HG03432 (cell line): ENCODE results near the gene RLN2.
"Not testable (repeated sequence)": the region's sequence is repeated elsewhere in the genome, so short reads cannot be mapped to it uniquely, and the experiment has no call there.

Experiments
- ATAC-seq: cut with Tn5 transposase; IDR thresholded peaks from one replicate; pipeline ENCODE4 v1.9.1; 2021; ENCODE audit warnings: mild to moderate bottlenecking, moderate library complexity; ENCODE audit not compliant: unreplicated experiment

RLN2 gene, protein sequence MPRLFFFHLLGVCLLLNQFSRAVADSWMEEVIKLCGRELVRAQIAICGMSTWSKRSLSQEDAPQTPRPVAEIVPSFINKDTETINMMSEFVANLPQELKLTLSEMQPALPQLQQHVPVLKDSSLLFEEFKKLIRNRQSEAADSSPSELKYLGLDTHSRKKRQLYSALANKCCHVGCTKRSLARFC

GRCh38 chr9:5303840-5304795 is at the start of gene RLN2:
Gene RLN2 (minus strand): TSS chr9:5304716. CDS start chr9:5304580, 136 bp downstream.
- peak; percentile 100 for ATAC-seq

GRCh38 chr9:5354184-5354583 is 49.7 kb upstream of the RLN2 start:
- no peak for ATAC-seq

DNA sequence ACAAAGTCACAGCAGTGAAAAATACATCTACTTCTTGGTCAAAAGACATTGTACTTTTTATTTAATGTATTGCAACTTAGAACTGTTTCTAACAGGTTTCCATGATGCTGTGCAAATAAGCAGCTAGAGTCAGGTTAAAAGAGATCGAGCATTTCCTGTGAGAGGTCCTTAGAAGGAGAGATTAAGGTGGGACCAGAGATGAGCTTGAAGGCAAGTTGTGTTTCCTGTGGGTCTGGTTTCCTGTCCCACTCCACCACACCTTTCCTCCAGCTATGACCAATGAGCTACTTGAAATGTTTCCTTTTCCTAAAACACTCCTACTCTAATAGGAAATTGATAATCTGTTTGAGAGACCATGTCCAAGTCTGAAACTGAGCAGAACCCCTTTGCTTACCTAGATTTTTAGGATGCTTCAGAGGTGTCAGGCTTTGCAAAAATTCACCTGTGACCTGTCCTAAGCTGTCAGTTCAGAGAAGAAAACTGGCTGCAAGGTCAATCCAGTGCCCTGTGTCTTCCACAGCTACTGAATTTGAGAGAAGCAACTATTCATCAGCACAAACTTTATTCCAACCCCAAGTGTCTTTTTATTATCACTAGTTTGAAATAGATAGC is 48.2 kb upstream of the RLN2 start:
- no peak for ATAC-seq

DNA sequence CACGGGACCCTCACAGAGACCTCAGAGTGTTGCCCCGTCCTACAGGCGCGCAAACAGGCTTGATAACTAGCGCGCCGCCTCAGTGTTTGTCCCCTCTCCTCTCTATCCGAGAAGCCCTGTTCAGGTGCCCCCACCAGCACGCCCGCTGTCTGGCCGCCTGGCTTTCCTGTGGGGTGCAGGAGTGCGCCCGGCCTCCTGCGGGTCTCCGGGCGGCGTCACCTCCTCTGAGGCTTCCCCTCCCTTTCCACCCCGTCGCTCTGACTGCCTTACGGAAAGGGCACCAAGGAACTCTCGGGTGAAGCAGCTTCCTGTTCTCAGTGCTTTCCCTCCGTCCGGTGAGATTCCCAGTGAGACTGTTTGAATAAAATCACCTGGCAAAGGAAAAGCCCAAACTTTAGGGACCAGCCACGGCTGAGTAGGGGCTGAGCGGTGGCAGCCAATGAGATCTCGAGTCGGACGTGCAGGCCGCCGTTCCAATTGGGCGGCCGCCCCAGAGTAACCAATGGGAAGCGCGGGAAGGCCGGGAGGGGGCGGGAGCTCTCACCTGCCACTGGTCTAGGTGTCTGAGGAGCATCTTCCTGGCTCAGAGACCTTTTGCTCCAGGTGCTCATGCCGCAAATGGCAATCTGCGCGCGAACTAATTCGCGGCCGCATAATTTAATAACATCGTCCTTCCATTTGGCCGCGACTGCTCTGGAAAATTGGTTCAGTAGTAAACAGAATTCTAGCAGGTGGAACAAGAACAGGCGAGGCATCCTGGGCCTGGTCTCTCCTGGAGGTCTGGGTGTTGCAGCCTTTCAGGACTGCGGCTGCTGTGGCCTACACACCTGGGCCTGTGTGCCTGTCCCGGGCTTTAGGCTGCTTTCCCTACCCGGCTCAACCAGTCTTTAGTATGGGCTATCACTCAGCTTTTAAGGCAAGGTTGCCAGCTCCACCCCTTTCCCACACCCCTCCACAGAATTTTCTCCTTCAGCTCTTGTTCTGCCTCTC is 34.8 kb upstream of the RLN2 start, which contains the start of gene RLN1:
Gene RLN1, minus strand, starts transcription at position 885 of the 990 bp plus-strand sequence. Its CDS starts 130 bp downstream, at position 755.
- ATAC-seq: peak; percentile 100

- ATAC-seq: no peak
Observed at GRCh38 chr9:5336688-5337087, 32.2 kb upstream of the RLN2 start.

DNA sequence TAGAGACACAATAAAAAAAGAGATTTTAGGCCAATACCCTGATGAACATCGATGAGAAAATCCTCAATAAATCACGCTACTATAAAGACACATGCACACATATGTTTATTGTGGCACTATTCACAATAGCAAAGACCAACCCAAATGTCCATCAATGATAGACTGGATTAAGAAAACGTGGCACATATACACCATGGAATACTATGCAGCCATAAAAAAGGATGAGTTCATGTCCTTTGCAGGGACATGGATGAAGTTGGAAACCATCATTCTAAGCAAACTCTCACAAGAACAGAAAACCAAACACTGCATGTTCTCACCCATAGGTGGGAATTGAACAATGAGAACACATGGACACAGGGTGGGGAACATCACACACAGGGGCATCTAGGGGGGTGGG is 26.8 kb upstream of the RLN2 start:
- not testable (repeated sequence) for ATAC-seq

DNA sequence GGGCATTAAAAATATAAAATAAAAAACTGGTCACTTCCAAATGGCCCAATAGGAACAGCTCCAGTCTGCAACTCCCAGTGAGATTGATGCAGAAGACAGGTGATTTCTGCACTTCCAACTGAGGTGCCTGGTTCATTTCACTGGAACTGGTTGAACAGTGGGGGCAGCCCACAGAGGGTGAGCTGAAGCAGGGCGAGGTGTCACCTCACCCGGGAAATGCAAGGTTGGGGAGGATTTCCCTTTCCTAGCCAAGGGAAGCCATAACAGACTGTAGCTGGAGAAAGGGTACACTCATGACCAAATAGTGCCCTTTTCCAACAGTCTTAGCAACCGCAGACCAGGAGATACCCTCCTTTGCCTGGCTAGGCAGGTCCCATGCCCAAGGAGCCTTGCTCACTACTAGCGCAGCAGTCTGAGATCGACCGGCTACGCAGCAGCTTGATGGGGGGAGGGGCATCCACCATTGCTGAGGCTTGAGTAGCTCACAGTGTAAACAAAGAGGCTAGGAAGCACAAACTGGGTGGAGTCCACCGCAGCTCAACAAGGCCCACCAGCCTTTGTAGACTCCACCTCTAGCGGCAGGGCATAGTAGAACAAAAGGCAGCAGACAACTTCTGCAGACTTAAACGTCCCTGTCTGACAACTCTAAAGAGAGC is 22.5 kb upstream of the RLN2 start:
- no peak for ATAC-seq

GRCh38 chr9:5326187-5326586 is 21.7 kb upstream of the RLN2 start:
- no peak for ATAC-seq

DNA sequence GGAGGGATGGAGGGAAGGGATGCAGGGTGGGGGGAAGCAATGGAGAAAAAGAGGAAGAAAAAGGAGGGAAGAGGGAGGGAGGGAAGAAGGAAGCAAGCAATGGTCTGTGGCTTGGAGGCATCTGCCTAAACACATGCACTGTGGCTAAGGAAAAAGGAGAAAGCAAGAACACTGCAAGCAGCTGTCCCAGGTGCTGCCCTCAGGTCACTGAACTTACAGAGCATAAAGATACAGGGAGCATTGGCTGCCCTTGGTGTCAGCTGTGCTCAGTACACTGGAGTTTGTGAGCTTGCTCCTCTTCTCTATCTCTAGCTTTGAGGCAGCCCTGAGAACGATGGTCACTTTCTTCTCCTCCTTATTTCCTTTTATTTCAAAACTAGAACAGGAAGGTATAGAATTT is 17.1 kb upstream of the RLN2 start:
- ATAC-seq: not testable (repeated sequence)

DNA sequence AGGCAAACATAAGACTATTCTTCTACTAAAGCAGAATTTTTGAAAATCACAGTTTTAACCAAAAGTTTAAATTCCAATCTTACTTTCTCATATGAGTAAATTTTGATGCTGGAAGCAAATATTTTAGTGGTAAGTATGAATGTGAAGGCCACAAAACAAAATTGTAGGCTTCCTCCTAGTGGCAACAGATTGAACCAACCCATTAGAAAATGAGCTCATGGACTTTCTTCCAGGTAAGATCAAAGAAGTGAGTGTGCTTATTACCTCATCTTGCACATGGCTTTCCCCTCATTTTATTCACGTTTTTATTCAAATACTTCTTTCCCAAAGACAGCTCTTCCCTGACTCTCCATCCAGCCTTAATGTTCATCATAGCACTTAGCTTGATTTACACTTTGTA is 16.5 kb upstream of the RLN2 start:
- no peak for ATAC-seq

GRCh38 chr9:5316406-5316805 is 11.9 kb upstream of the RLN2 start:
- ATAC-seq: not testable (repeated sequence)

- ATAC-seq: no peak
Observed at GRCh38 chr9:5315187-5315923, 10.8 kb upstream of the RLN2 start.

GRCh38 chr9:5310851-5311250 is 6.3 kb upstream of the RLN2 start:
- no peak for ATAC-seq

GRCh38 chr9:5305741-5306140 is 1.2 kb upstream of the RLN2 start:
- no peak for ATAC-seq

DNA sequence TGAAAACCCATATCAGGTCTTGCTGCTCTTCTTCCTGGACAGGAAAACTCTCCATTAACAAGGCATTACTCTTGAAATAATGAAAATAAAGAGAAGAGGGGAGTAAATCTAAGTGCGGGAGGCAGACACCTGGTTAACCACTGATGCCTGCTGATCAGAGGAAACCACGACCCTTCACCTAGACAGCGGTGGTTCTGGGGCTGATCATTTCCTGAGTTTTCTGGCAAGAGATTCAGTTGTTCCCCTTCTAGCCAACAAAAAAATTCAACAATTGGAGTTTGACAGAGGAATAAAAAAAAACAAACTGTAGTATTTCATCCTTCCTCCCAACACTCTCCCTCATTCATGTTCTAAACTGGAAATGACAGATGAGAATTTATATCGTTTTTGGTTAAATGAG is 3.0 kb downstream of the RLN2 start:
- no peak for ATAC-seq

- ATAC-seq: no peak
Observed at GRCh38 chr9:5292141-5292540, 12.4 kb downstream of the RLN2 start.

DNA sequence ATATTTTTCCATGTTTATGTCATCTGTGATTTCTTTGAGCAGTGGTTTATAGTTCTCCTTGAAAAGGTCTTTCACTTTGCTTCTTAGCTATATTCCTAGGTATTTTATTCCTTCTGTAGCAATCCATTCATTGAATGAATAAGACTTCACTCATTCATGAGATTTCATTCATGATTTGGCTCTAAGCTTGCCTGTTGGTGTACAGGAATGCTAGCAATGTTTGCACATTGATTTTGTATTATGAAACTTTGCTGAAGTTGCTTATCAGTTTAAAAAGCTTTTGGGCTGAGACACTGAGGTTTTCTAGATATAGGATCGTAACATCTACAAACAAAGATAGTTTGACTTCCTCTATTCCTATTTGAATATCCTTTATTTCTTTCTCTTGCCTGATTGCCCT is 15.9 kb downstream of the RLN2 start:
- ATAC-seq: no peak

DNA sequence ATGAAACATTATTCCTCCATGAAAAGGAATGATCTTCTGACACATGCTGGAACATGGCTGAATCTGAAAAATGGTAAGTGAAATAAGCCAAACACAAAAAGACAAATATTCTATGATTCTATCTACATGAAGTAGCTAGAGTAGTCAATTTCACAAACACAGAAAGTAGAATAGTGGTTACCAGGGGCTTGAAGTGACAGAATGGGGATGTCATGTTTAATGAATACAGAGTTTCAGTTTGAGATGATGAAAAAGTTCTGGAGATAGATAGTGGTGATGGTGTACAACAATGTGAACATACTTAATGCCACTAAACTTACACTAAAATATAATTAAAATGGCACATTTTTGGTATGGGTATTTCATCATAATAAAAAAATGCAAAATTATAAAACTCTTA is 18.3 kb downstream of the RLN2 start:
- ATAC-seq: no peak

DNA sequence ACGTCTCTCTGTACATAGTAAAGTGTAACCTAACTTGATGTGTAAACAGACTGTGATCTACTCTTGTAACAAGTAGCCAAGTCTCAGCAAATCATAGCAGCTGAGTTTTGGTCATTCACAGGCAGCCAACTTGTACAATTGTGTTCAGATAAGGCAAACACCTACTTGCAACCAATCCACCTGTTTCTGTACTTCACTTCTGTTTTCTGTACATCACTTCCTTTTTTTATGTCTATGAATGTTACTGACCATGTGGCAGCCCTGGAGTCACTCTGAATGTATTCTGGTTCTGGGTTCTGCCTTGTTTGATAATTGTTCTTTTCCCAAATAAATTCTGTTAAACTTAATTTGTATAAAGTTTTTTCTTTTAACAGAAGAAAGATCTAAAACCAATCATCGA is 26.0 kb downstream of the RLN2 start:
- no peak for ATAC-seq
